Progenitor cell of endocrine pancreas (in vitro differentiated cells): ENCODE data around the gene PRR30. TPM values are rescaled to one million over a fixed set of nuclear protein-coding genes. Genes with fewer than 3 reads are reported as not detected.

ENCODE experiments used
- DNase-seq: peaks from one replicate; pipeline ENCODE4 v3.0.0; 2021; ENCODE audit warnings: low spot score; ENCODE audit not compliant: unreplicated experiment
- H3K27ac Mint-ChIP-seq: 2 replicates; pipeline ENCODE4 v1.8.0; 2021; ENCODE audit warnings: mild to moderate bottlenecking, moderate library complexity, mixed read lengths
- H3K27me3 Mint-ChIP-seq: 2 replicates; pipeline ENCODE4 v1.8.0; 2021; ENCODE audit warnings: mixed read lengths
- H3K36me3 Mint-ChIP-seq: 2 replicates; pipeline ENCODE4 v1.8.0; 2022; ENCODE audit warnings: mixed read lengths; ENCODE audit not compliant: insufficient read depth
- H3K4me1 Mint-ChIP-seq: 2 replicates; pipeline ENCODE4 v1.8.0; 2021; ENCODE audit warnings: low read depth, mixed read lengths
- H3K4me3 Mint-ChIP-seq: 2 replicates; pipeline ENCODE4 v1.8.0; 2021; ENCODE audit warnings: low read depth, mild to moderate bottlenecking, moderate library complexity, mixed read lengths
- H3K9me3 Mint-ChIP-seq: 2 replicates; pipeline ENCODE4 v1.8.0; 2021; ENCODE audit warnings: low read depth, mixed read lengths
- total RNA-seq: library from RNA; stranded (reverse); gene quantifications from 2 replicates; pipeline ENCODE4 v1.2.1, GENCODE V29; 2021
- TF ChIP-seq, protein P1 (sequence below): fragments of 200-600 bp; sonication (generic); IDR thresholded peaks from one replicate; pipeline ENCODE4 v1.5.0; 2021; ENCODE audit warnings: antibody characterized with exemption, mild to moderate bottlenecking; ENCODE audit not compliant: unreplicated experiment

PRR30 gene
- total RNA-seq, 1 donor from 2014 or later = not detected

DNA sequence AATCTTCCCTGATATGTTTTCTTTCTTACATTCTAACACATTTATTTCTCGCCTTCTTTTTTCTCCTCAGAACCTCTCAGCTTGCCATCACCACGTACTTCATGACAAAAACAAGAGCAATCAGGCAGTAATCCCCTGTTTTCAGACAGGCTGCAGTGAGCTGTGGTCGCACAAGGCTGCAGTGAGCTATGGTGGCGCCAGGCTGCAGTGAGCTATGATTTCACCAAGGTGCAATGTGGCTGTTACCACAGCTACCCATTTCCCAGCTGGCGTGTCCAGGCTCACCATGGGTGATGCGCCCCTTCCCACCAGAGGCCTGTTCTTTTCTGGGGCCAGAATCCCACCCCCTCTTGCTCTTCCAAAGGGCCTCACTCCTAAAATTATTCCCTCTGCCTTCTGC lies 35.4 kb upstream of the PRR30 start:
- Mint-ChIP-seq H3K4me1 (no peaks in the 10 kb centered on the region), H3K9me3 (no peaks in the 10 kb centered on the region), H3K4me3 (no peak overlapping the region), H3K27me3 (peaks cover 8% of the 10 kb centered on the region), H3K27ac (no peak overlapping the region), H3K36me3 (no peaks in the 10 kb centered on the region)
- TF ChIP-seq, protein P1, sequence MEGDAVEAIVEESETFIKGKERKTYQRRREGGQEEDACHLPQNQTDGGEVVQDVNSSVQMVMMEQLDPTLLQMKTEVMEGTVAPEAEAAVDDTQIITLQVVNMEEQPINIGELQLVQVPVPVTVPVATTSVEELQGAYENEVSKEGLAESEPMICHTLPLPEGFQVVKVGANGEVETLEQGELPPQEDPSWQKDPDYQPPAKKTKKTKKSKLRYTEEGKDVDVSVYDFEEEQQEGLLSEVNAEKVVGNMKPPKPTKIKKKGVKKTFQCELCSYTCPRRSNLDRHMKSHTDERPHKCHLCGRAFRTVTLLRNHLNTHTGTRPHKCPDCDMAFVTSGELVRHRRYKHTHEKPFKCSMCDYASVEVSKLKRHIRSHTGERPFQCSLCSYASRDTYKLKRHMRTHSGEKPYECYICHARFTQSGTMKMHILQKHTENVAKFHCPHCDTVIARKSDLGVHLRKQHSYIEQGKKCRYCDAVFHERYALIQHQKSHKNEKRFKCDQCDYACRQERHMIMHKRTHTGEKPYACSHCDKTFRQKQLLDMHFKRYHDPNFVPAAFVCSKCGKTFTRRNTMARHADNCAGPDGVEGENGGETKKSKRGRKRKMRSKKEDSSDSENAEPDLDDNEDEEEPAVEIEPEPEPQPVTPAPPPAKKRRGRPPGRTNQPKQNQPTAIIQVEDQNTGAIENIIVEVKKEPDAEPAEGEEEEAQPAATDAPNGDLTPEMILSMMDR = no peak
- no peak for DNase-seq

DNA sequence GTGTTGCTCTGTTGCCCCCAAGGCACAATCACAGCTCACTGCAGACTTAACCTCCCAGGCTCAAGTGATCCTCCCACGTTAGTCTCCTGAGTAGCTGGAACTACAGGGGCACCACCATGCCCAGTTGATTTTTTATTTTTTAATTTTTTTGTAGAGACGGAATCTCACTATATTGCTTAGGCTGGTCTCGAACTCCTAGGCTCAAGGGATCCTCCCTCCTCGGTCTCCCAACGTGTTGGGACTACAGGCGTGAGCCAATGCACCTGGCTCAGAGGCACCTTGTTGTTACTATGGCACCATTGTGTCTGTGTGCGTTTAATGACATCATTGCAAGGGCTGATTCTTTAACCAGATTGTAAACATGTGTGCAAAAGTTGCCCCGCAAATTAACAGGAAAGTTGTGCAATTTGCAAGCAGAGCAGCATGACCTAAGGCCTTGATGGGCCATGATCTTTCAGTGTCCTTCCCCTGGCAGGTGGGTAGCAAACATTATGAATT lies 32.2 kb upstream of the PRR30 start:
- TF ChIP-seq, protein P1 = no peak
- Mint-ChIP-seq H3K4me1 (peaks cover 3% of the 10 kb centered on the region), H3K27ac (no peak overlapping the region), H3K27me3 (peaks cover 11% of the 10 kb centered on the region), H3K36me3 (no peaks in the 10 kb centered on the region), H3K9me3 (no peaks in the 10 kb centered on the region), H3K4me3 (no peak overlapping the region)
- no peak for DNase-seq

DNA sequence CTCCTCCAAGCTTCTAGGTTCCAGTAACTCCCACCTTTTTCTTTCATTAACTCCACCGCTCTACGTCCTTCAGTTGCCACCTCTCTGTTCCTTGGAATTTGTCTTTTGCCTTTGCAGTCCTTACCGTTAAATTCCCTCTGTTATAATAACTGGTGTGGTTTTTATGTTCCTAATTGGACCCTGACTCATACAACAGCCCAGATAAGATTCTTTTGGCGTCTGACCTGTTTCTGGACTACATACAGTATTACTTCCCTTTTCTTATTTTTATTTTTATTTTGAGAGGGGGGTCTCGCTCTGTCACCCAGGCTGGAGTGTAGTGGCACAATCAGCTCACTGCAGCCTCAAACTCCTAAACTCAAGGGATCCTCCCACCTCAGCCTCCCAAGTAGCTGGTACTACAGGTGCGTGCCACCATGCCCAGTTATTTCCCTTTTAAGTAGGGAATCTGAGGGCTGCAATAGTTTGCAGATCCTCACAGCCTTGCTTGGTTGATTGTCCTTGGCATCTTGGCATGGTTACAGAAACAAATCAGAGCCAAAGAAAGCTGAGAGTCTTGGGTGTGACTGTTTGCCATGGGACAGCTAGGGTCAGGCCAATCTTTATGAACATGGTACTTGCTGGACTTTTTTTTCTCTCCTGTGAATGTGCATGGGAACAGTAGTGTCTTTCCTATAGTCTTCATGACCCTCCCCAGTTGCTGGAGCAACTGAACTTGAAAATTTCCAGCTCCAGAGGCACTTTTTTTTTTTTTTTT lies 31.5 kb upstream of the PRR30 start:
- Mint-ChIP-seq H3K27me3 (peaks cover 11% of the 10 kb centered on the region), H3K27ac (no peak overlapping the region), H3K4me1 (peaks cover 3% of the 10 kb centered on the region), H3K9me3 (no peaks in the 10 kb centered on the region), H3K36me3 (no peaks in the 10 kb centered on the region), H3K4me3 (no peak overlapping the region)
- TF ChIP-seq, protein P1 = no peak
- no peak for DNase-seq

DNA sequence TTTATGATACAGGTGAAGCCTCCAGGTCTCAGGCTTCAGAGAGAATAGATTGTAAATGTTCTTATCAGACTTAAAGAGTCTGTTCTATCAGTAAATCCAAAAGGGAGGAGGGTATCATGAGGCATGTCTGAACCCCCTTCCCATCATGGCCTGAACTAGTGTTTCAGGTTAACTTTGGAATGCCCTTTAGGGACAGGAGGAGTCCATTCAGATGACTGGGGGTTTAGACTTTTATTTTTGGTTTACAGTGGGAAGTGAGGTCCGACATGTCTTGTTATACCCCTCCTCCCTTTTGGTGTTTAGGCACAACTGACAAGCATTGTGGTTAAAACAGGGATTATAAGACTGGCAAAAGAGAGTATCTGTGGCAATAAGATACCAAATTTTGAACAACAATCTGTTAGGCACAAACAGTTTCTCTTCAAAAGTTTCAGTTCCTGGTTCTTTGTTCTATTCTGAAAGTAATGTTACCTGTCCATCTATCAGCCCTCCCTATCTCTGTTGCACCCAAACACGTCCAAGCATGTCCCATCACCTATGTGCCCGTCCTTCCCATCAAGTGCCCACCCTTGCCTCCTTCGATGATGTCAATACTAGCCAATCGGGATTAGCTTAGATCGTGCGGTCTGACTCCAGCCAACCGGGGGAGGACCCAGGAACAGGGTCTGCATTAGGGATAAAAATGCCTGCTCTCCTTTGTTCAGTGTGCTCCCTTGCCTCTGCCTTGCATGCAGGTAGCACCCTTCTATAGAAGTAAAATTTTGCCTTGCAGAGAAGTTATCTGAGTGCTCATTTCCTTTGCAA lies 26.0 kb upstream of the PRR30 start:
- Mint-ChIP-seq H3K27me3 (peaks cover 3% of the 10 kb centered on the region), H3K4me1 (peaks cover 3% of the 10 kb centered on the region), H3K9me3 (no peaks in the 10 kb centered on the region), H3K27ac (no peak overlapping the region), H3K4me3 (no peak overlapping the region), H3K36me3 (no peaks in the 10 kb centered on the region)
- DNase-seq = no peak
- TF ChIP-seq, protein P1 = no peak
